Activated CD4-positive, alpha-beta T cell treated with anti-CD3 and anti-CD28 coated beads for 1 hour (primary cell): ENCODE measurements around the gene GCNA.
"Not testable (repeated sequence)": the region's sequence is repeated elsewhere in the genome, so short reads cannot be mapped to it uniquely, and the experiment has no call there.

Experiments used
- DNase-seq: peaks from one replicate; pipeline ENCODE4 v3.0.0-alpha.2; 2020

The GCNA gene

DNA sequence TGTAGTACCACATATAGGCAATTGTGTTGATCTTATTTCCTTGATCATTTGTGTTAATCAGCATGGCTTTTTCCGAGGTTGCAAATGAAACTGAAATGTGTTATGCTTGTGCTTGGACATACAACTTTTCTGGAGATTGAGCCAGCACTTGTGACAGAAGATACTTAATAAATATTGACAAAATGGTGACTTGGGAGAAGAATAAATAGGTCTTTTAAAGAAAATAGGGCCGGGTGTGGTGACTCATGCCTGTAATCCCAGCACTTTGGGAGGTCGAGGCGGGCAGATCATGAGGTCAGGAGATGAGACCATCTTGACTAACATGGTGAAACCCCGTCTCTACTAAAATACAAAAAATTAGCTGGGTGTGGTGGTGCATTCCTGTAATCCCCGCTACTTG is 18.5 kb upstream of the GCNA start:
- DNase-seq: not testable (repeated sequence)

GRCh38 chrX:71563921-71564320 is 14.3 kb upstream of the GCNA start:
- DNase-seq: no peak

GRCh38 chrX:71565474-71566041 is 12.7 kb upstream of the GCNA start:
- no peak for DNase-seq

DNA sequence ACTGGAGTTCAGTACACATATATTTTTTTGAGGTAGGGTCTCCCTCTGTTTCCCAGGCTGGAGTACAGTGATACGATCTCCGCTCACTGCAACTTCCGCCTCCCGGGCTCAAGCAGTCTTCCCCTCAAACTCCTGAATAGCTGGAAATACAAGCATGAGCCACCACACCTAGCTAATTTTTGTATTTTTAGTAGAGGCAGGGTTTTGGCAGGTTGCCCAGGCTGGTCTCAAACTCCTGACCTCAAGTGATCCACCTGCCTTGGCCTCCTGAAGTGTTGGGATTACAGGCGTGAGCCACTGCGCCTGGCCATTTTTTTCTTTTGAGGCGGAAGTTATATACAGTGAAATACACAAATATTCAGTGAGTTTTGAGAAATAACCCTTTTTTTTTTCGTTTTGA is 6.8 kb upstream of the GCNA start:
- not testable (repeated sequence) for DNase-seq

DNA sequence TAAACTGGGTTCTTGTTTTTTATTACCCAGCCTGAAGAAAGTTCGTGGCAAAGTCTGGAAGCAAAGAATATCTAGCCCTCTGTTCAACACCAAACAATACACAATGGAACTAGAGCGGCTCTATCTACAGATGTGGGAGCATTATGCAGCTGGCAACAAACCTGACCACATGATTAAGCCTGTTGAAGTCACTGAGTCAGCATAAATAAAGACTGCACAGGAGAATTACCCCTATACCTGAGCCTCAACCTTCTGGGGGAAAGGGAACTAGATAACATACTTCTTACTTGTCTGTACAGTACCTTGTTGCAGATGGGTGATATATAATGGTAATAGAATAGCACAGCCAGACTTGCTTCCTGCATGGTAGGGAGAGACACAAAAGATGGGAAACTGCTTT is 4.6 kb upstream of the GCNA start:
- no peak for DNase-seq

DNA sequence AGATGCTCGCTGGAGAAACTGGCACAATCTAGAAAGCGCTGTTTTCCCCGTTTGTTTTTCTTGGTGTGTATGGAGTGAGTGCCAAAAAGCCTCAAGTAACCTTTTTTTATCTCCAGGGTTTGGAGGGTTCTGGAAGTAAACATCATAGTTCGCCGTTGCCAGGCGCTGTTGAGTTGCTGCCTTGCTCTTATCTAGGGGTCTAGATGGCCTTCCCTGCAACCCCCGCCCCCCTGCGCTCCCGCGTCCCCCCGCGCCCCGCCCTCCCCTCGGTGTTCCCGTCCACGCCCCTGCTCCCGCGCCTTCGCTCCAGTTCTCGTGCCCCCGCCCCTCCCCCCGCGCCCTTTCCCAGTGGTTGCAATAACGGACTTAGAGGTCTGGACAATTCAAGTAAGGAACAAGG is 555 bp upstream of the GCNA start:
- no peak for DNase-seq

GRCh38 chrX:71579136-71579989 is 1.1 kb downstream of the GCNA start:
- no peak for DNase-seq

- DNase-seq: no peak
Measured at GRCh38 chrX:71579990-71580380, 1.7 kb downstream of the GCNA start.

- DNase-seq: no peak
Measured at GRCh38 chrX:71581210-71581609, 3.0 kb downstream of the GCNA start.

- no peak for DNase-seq
Measured at GRCh38 chrX:71586929-71587328, 8.7 kb downstream of the GCNA start.

DNA sequence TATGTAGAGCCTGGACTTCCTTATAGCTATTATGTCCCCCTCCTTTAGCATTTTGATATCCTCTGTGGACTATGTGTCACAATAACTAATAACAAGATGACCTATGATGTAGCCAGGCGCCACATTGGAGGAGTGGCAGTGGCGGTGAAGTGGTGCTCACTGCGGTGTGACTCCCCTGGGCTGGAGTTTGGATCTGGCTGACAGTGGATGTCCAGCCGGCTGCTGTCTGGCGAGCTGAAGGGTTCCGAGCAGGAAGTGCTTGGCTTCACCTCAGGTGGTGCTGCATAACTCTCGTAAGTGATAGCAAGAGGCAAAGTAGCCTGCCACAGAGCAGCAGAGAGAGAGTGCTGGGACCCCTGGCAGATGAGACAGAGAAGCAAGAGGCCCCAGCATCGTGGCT is 15.0 kb downstream of the GCNA start:
- not testable (repeated sequence) for DNase-seq

GRCh38 chrX:71599965-71600364 is 21.7 kb downstream of the GCNA start:
- no peak for DNase-seq

GRCh38 chrX:71603618-71604017 is 25.4 kb downstream of the GCNA start:
- no peak for DNase-seq

DNA sequence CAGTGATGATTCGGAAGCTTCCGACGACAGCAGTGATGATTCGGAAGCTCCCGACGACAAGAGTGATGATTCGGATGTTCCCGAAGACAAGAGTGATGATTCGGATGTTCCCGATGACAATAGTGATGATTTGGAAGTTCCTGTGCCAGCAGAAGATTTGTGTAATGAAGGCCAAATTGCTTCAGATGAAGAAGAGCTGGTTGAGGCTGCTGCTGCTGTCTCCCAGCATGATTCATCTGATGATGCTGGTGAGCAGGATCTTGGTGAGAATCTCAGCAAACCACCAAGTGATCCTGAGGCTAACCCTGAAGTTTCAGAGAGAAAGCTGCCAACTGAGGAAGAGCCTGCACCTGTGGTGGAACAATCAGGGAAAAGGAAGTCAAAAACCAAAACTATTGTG is 25.9 kb downstream of the GCNA start:
- no peak for DNase-seq

- no peak for DNase-seq
Measured at GRCh38 chrX:71604796-71605568, 26.7 kb downstream of the GCNA start.

DNA sequence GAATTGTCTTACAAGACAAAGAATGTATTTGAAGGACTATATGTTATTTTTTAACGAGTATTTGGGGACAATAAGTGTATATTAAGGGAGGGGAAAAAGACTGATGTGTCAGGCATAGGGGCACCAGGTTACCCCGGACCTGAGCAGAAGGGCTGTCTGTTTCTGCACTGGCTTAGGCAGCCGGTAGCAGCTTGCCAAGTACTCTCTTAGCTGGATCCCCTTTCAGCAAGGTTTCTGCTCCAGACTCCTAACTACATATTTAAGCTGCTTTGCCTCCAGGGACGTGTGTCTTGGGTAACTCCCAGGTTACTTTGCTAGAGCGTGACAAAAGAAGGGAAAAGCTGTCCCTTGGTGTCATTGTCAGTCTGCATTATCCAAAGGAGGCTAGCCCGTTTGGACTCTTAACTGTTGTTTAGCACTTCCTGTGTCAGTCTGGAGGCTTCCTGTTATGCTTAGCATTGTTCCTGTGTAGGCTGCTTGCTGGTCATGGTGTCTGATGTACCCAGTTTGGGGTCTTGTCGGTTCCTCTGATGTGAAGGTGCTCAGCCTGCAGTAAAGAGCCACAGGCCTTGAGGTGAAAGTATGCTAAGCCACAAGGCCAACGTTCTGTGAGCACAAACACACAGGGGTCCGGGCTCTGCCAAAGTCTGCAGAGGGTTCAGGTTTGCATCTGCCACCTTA is 28.4 kb downstream of the GCNA start:
- no peak for DNase-seq

DNA sequence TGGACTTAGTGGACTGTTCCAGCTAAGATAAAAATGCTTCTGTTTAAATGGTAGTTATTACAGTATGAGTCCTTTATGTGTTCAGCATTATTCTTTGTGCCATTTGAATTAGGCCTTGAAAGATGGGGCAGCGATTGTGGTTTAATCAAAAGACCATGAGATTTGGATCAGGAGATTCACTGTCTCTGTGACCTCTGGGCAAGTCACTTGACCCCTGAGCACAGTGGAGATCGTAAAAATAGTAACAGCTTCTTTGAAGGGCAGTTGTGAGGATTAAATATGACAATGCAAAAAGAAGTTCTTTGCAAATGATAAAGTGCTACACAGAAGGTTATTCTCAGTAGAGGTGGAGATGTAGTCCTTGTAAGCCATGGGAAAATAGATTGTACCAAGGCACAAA is 29.3 kb downstream of the GCNA start:
- no peak for DNase-seq

DNA sequence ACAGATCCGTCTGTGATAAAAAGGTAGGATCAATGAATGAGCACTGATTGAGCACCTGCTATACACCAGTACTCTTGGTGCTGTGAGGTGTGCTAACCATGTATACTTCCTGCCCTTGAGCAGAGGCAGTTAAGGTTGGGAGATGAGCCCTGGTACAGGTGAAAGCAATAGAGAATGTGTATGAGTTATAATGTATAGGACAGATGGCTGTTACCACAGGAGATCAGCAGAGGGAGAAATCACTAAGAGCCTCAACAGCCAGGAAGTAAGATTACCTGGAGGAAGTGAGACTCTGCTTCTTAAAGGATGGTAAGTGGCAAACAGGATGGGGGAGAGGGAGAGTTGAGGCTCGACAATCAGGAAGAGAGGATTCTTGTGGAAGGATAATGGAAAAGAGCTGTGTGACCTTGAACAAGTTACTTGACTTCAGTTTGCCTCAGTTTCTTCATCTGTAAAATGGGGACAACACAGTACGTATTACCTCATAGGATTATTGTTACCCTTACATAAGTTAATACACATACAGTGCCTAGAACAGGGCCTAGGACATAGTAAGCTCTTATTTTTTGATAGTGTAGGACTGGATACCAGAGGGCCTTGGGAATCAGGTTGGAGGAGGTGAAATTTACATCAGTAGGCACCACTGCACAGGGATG is 31.0 kb downstream of the GCNA start:
- no peak for DNase-seq

- not testable (repeated sequence) for DNase-seq
Measured at GRCh38 chrX:71611736-71612135, 33.5 kb downstream of the GCNA start.

GRCh38 chrX:71612256-71612655 is 34.0 kb downstream of the GCNA start:
- DNase-seq: no peak

- no peak for DNase-seq
Measured at GRCh38 chrX:71615056-71615455, 36.8 kb downstream of the GCNA start.

DNA sequence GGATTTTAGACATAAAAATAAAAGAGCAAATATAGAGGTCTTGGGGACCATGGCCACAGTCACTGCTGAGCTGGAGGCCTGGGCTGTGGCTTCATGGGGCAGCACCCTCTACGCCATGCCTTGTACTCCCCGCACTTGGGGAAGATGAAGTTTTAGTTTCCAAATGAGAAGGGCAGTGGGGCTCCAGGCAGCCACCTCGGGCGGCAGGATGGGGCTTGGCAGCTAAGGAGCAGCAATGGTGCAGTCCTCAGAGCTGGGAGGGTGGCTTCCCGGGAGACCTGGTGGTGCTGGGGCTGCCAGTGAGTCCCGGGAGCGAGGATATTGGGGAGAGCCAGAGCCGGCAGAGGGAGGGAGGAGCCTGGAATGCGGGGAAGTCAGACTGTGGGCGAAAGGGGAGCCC is 37.7 kb downstream of the GCNA start:
- DNase-seq: no peak
